Sigmoid colon (tissue), 7 donors: ENCODE results near the gene EBPL. TPM values are rescaled to one million over a fixed set of nuclear protein-coding genes. Genes with fewer than 3 reads are reported as not detected.

Experiments used
- DNase-seq: peaks from one replicate; pipeline ENCODE4 v3.0.0-alpha.2; 2019
- H3K27ac ChIP-seq, 4 donors: fragments of 200-600 bp; sonication (generic); one replicate each; pipeline ENCODE4 v1.5.1; 2016 to 2019; ENCODE audit warnings: mild to moderate bottlenecking in 1 of 4
- H3K27me3 ChIP-seq, 3 donors: fragments of 200-600 bp; sonication (generic); one replicate each; pipeline ENCODE4 v1.5.1; 2019; ENCODE audit warnings: mild to moderate bottlenecking in 1 of 3
- H3K36me3 ChIP-seq, 4 donors: fragments of 200-600 bp; sonication (generic); one replicate each; pipeline ENCODE4 v1.5.1; 2016 to 2019
- H3K4me1 ChIP-seq, 4 donors: fragments of 200-600 bp; sonication (generic); one replicate each; pipeline ENCODE4 v1.5.1; 2017 to 2019
- H3K4me3 ChIP-seq, 4 donors: fragments of 200-600 bp; sonication (generic); one replicate each; pipeline ENCODE4 v1.5.1; 2017 to 2019; ENCODE audit warnings: mild to moderate bottlenecking in 2 of 4, moderate library complexity in 1 of 4
- H3K9me3 ChIP-seq, 4 donors: fragments of 200-600 bp in 3 of 4; sonication (generic) in 3 of 4; one replicate each; pipeline versions ENCODE4 v1.5.1 to v1.6.1; 2013 to 2019
- EP300 ChIP-seq, 4 donors: sonication (generic); formaldehyde crosslinking; IDR thresholded peaks; one replicate each; pipeline ENCODE4 v1.6.1; 2017; ENCODE audit warnings: antibody characterized with exemption in 4 of 4
- POLR2A ChIP-seq, 2 donors: fragments of 450-650 bp; IDR thresholded peaks; one replicate each; pipeline ENCODE4 v1.6.1; 2016; ENCODE audit warnings: antibody characterized with exemption in 2 of 2, mild to moderate bottlenecking in 2 of 2, moderate library complexity in 2 of 2
- POLR2AphosphoS5 ChIP-seq, 4 donors: sonication (generic); formaldehyde crosslinking; IDR thresholded peaks; one replicate each; pipeline ENCODE4 v1.6.1; 2017; ENCODE audit warnings: antibody characterized with exemption in 4 of 4
- WGBS, 2 donors: extraction: QIAGEN DNeasy Blood & Tissue Kit; methylation state at CpG; one replicate each; pipeline ENCODE4 v1.1.7; 2013; 5-methylcytosine and 5-hydroxymethylcytosine counted together
- intact Hi-C: fragments of 100-400 bp; cut with DNase I; formaldehyde crosslinking; loops from one replicate; pipeline ENCODE4 v1.15.1; 2023
- polyA plus RNA-seq, 3 donors: library from polyadenylated mRNA; stranded (reverse); fragments of 200-250 nt; gene quantifications; one replicate each; pipeline ENCODE4 v1.2.3, GENCODE V29; 2013
- total RNA-seq, 4 donors: library from RNA; depleted of rRNA; stranded (reverse); fragments of >200 nt; gene quantifications; one replicate each; pipeline ENCODE4 v1.1.0, GENCODE V29; 2016
- TF ChIP-seq, protein P1 (sequence below), 4 experiments: fragments of 450-650 bp in 3 of 4; fragments of 200-600 bp in 1 of 4; IDR thresholded peaks; one replicate each; pipeline ENCODE4 v1.5.1; 2016 to 2019; ENCODE audit warnings: antibody characterized with exemption in 4 of 4, mild to moderate bottlenecking in 3 of 4, moderate library complexity in 2 of 4
- donor health status: healthy with polysubstance abuse.
- donor health status: Bipolar disorder and iron deficiency.
- donor health status: healthy.

The EBPL gene
- total and polyA plus RNA-seq, 7 donors: 22.4 to 75.9 (median 53.2) TPM

DNA sequence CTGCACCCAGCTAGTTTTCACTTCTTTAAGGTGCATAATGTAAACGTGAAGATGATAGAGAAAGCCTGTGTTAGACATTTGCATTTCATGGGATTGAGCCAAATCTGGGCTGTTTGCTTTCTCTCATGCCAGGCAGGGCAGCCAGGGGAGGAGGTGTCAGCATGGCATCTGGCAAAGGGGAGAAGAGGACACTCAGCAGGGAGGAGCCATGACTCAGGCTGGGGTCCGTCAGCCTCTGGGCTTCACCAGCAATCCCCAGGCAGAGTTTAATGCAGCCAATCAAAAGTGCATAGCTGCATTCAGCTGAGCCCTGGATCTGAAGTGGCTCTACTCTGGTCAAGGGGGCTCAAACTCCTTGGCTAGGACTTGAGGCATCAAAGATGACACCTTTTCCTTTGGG is 23.5 kb downstream of the EBPL start:
- intact Hi-C loops: no loop called here
- no peaks in the 10 kb centered on the region for H3K27me3 ChIP-seq
- H3K9me3 ChIP-seq: no peaks in the 10 kb centered on the region
- TF ChIP-seq POLR2AphosphoS5 (IDR thresholded peaks at IDR 0.05) (no peak), POLR2A (IDR thresholded peaks at IDR 0.05) (no peak), EP300 (IDR thresholded peaks at IDR 0.05) (no peak)
- TF ChIP-seq, protein P1, sequence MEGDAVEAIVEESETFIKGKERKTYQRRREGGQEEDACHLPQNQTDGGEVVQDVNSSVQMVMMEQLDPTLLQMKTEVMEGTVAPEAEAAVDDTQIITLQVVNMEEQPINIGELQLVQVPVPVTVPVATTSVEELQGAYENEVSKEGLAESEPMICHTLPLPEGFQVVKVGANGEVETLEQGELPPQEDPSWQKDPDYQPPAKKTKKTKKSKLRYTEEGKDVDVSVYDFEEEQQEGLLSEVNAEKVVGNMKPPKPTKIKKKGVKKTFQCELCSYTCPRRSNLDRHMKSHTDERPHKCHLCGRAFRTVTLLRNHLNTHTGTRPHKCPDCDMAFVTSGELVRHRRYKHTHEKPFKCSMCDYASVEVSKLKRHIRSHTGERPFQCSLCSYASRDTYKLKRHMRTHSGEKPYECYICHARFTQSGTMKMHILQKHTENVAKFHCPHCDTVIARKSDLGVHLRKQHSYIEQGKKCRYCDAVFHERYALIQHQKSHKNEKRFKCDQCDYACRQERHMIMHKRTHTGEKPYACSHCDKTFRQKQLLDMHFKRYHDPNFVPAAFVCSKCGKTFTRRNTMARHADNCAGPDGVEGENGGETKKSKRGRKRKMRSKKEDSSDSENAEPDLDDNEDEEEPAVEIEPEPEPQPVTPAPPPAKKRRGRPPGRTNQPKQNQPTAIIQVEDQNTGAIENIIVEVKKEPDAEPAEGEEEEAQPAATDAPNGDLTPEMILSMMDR (IDR thresholded peaks at IDR 0.05): no peak
- no peak overlapping the region for H3K27ac ChIP-seq
- DNase-seq: no peak
- WGBS, 2 donors: 70 to 81% methylated on average over 2 of the region's 2 CpGs
- H3K4me1 ChIP-seq: peaks cover 0 to 6% (median 0%) of the 10 kb centered on the region in 4 donors
- H3K36me3 ChIP-seq: peaks cover 0 to 23% (median 2%) of the 10 kb centered on the region in 4 donors
- no peak overlapping the region for H3K4me3 ChIP-seq

DNA sequence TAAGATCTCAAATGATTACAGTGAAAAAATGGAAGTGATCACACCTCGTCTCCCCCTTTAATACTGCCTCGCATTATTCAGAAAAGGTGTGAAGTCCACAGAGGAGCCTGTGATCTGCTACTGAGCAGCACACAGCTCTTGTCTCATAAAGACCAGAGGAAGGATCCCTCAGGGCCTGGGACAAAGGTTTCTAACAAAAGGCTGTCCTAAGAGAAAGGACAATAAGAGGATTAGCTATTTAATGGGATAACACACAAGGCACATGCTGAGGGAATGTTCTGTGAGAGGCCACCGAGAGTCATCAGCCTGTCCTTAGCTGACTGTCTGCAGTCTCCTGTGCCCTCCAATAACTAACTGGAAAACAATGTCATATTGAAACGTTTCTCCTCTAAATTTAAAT is 26.7 kb downstream of the EBPL start:
- no peaks in the 10 kb centered on the region for H3K27me3 ChIP-seq
- peaks cover 0 to 51% (median 2%) of the 10 kb centered on the region in 4 donors for H3K36me3 ChIP-seq
- intact Hi-C loops: no loop called here
- H3K27ac ChIP-seq: no peak overlapping the region
- 87 to 88% methylated on average over 4 of the region's 4 CpGs for WGBS, 2 donors
- TF ChIP-seq POLR2A (IDR thresholded peaks at IDR 0.05) (no peak), EP300 (IDR thresholded peaks at IDR 0.05) (no peak), POLR2AphosphoS5 (IDR thresholded peaks at IDR 0.05) (no peak)
- TF ChIP-seq, protein P1 (IDR thresholded peaks at IDR 0.05): no peak
- no peaks in the 10 kb centered on the region for H3K9me3 ChIP-seq
- no peak overlapping the region for H3K4me3 ChIP-seq
- DNase-seq: no peak
- H3K4me1 ChIP-seq: no peaks in the 10 kb centered on the region

DNA sequence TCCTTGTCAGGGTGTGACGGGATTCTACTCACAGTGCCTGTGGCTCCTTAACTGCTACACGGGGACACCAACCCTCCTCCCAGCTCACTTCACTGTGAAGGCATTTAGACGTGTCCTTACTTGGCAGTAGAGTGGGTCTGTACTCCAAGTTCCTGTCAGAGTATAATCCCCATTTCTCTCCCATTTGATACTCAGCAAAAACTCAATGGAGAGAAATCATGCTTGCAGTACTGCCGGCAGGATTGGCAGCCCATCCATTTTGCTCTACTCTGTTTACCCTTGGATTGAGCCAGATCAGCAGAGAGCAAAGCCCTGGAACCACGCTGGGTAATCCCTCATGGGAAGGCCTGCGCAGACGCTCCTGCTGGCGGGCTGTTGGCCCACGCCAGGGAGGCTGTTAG is 34.0 kb downstream of the EBPL start:
- no peak for TF ChIP-seq POLR2AphosphoS5 (IDR thresholded peaks at IDR 0.05)
- no peak for TF ChIP-seq EP300 (IDR thresholded peaks at IDR 0.05)
- TF ChIP-seq, protein P1 (IDR thresholded peaks at IDR 0.05): no peak
- TF ChIP-seq POLR2A (IDR thresholded peaks at IDR 0.05): no peak
- no peak overlapping the region for H3K4me3 ChIP-seq
- WGBS, 2 donors: 89 to 92% methylated on average over 9 of the region's 9 CpGs
- peaks cover 0 to 23% (median 0%) of the 10 kb centered on the region in 4 donors for H3K36me3 ChIP-seq
- peak overlapping the region in 1 of 4 donors; percentile 54 for H3K27ac ChIP-seq
- intact Hi-C loops: no loop called here
- DNase-seq: no peak
- no peaks in the 10 kb centered on the region for H3K27me3 ChIP-seq
- H3K9me3 ChIP-seq: no peaks in the 10 kb centered on the region
- H3K4me1 ChIP-seq: peaks cover 0 to 4% (median 0%) of the 10 kb centered on the region in 4 donors

DNA sequence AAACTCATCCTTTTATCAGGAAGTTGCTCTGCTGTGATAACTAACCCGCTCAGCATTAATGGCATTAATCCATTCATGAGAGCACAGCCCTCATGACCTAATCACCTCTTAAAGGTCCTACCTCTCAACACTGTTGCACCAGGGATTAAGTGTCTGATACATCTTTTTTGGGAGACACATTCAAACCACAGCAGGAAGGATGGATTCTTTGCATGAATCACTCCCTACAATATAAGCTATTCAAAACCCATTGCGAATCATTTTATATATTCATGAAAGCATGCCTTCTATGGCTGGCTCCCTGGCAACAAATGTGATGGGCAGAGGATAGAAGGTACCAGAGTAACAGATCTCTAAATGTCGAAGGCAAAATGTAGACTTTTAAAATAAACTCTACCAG is 35.4 kb downstream of the EBPL start:
- H3K27me3 ChIP-seq: no peaks in the 10 kb centered on the region
- DNase-seq: no peak
- WGBS, 2 donors: 85 to 94% methylated on average over 3 of the region's 3 CpGs
- no peak overlapping the region for H3K4me3 ChIP-seq
- peaks cover 0 to 6% (median 0%) of the 10 kb centered on the region in 4 donors for H3K4me1 ChIP-seq
- H3K27ac ChIP-seq: no peak overlapping the region
- peaks cover 0 to 9% (median 0%) of the 10 kb centered on the region in 4 donors for H3K36me3 ChIP-seq
- intact Hi-C loops: no loop called here
- TF ChIP-seq EP300 (IDR thresholded peaks at IDR 0.05) (no peak), POLR2A (IDR thresholded peaks at IDR 0.05) (no peak), POLR2AphosphoS5 (IDR thresholded peaks at IDR 0.05) (no peak)
- TF ChIP-seq, protein P1 (IDR thresholded peaks at IDR 0.05): no peak
- H3K9me3 ChIP-seq: no peaks in the 10 kb centered on the region

DNA sequence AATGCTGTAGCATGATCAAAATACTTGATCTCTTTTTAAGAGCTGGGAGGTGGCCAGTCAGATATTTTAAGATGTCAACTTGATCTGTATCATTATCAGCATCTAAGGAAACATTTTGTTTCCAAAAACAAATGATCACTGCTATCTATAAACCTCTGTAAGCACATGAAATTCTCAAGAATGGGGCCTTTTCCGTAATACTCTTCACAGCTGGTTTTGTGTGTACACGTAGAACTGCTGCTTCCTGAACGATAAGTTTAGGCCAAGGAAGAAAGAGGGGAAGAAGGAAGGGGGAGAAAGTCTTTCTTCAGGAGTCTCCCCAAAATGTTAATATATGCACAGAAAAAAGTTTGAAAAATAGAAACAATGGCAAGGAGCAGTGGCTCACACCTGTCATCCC is 37.3 kb downstream of the EBPL start:
- no peak overlapping the region for H3K27ac ChIP-seq
- no peaks in the 10 kb centered on the region for H3K36me3 ChIP-seq
- 77 to 93% methylated on average over 3 of the region's 3 CpGs for whole genome bisulfite sequencing, 2 donors
- H3K9me3 ChIP-seq: no peaks in the 10 kb centered on the region
- intact Hi-C loops: no loop called here
- TF ChIP-seq POLR2AphosphoS5 (IDR thresholded peaks at IDR 0.05) (no peak), POLR2A (IDR thresholded peaks at IDR 0.05) (no peak), EP300 (IDR thresholded peaks at IDR 0.05) (no peak)
- TF ChIP-seq, protein P1 (IDR thresholded peaks at IDR 0.05): no peak
- peaks cover 0 to 6% (median 0%) of the 10 kb centered on the region in 4 donors for H3K4me1 ChIP-seq
- no peak for DNase-seq
- no peak overlapping the region for H3K4me3 ChIP-seq
- H3K27me3 ChIP-seq: no peaks in the 10 kb centered on the region
